Kidney epithelial cell (primary cell): ENCODE data around the gene DUSP12. TPM values are rescaled to one million over a fixed set of nuclear protein-coding genes. Genes with fewer than 3 reads are reported as not detected.

Source experiments
- DNase-seq: peaks from one replicate; pipeline ENCODE4 v3.0.0-alpha.2; 2010; ENCODE audit warnings: low read depth
- H3K27me3 ChIP-seq: 2 replicates; pipeline ENCODE4 v1.6.0; 2011; ENCODE audit warnings: low read length; ENCODE audit not compliant: control insufficient read depth, insufficient read depth
- H3K36me3 ChIP-seq: 2 replicates; pipeline ENCODE4 v1.5.1; 2011; ENCODE audit warnings: low read length; ENCODE audit not compliant: control insufficient read depth, insufficient read depth
- H3K4me3 ChIP-seq: 2 replicates; pipeline ENCODE4 v1.5.1; 2011; ENCODE audit warnings: low read depth, mild to moderate bottlenecking, control low read depth, low read length
- total RNA-seq: library from RNA; depleted of rRNA; stranded (reverse); fragments of >200 nt; gene quantifications from 2 replicates; pipeline ENCODE4 v1.2.3, GENCODE V29; 2015
- TF ChIP-seq, protein P1 (sequence below): IDR thresholded peaks from 2 replicates; pipeline ENCODE4 v1.5.1; 2011; ENCODE audit warnings: mild to moderate bottlenecking, moderate library complexity, low read length, control low read depth, inconsistent platforms; ENCODE audit not compliant: insufficient read depth, poor library complexity, severe bottlenecking

The DUSP12 gene
- total RNA-seq, 1 donor from 2014 or later: 48.0 TPM

DNA sequence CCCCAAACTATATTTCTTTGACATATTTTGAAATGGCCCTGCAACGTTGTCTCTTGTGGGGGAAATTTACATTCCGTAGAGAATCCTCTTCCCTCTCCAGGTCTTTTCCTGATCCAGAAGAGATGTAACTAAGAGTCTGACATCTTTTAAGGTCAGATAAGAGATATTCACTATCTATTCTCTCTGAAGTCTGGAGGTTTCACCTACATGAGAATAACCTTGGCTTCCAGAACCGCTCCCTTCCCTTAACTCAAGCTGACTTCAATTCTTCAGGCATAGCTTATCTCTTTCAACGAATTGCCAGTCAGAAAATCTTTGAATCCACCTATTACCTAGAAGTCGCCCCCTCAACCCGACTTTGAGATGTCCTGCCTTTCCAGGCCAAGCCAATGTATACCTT is 18.3 kb upstream of the DUSP12 start:
- H3K27me3 ChIP-seq: no peaks in the 10 kb centered on the region
- TF ChIP-seq, protein P1, sequence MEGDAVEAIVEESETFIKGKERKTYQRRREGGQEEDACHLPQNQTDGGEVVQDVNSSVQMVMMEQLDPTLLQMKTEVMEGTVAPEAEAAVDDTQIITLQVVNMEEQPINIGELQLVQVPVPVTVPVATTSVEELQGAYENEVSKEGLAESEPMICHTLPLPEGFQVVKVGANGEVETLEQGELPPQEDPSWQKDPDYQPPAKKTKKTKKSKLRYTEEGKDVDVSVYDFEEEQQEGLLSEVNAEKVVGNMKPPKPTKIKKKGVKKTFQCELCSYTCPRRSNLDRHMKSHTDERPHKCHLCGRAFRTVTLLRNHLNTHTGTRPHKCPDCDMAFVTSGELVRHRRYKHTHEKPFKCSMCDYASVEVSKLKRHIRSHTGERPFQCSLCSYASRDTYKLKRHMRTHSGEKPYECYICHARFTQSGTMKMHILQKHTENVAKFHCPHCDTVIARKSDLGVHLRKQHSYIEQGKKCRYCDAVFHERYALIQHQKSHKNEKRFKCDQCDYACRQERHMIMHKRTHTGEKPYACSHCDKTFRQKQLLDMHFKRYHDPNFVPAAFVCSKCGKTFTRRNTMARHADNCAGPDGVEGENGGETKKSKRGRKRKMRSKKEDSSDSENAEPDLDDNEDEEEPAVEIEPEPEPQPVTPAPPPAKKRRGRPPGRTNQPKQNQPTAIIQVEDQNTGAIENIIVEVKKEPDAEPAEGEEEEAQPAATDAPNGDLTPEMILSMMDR: no peak
- H3K4me3 ChIP-seq: no peak overlapping the region
- DNase-seq: no peak
- H3K36me3 ChIP-seq: no peaks in the 10 kb centered on the region

DNA sequence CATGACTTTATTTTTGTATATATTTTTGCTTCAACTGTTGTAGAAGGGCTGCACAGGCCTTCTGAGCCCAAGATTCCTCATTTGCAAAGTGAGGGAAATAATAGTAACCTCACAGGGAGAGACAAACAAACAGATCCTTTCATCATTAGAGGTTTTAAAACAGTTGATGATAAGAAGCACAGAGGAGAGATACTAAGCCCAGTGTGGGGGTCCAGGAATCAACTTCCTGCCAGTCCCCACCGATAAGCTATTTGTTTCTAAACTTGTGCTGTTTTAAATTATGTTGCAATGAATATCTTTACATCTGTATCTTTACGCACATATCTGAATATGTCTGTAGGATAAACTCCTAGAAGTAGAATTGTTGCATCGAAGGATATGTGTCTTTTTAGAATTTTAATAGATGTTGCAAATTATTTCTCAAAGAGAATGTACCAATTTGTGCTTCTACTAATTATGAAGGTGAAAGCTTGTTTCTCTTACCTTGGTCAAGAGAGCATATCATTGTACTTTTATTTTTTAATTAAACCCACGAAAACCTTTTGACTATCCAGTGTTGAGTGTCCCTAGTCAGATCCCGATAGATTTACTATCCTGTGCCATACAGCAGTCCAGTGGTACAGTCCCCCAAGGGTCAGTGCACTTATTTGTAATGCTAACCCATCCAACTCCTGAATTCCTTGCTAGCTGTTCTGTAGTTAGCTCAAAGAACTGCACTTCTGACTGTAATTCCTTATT is 17.4 kb upstream of the DUSP12 start:
- TF ChIP-seq, protein P1: no peak
- Histone ChIP-seq H3K36me3 (no peaks in the 10 kb centered on the region), H3K27me3 (no peaks in the 10 kb centered on the region), H3K4me3 (no peak overlapping the region)
- DNase-seq: no peak

DNA sequence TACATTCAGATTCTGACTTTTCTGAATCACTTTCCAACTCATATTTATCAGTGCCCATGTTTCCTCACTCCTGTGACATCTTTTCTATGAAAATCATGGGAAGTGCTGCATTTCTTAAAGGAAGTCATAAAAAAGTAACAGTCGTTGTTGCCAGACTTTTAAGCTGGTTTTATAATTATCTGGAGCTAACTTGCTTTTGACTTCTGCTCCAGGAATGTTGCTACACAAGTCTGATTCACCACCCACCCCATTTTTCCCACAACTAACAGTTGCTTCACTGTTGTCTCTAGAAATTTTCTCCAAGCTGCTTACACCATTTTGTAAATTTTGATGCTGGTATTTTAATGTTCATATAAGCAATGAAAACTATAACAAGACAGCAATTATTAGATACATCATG is 16.1 kb upstream of the DUSP12 start:
- no peak overlapping the region for H3K4me3 ChIP-seq
- TF ChIP-seq, protein P1: no peak
- DNase-seq: no peak
- no peaks in the 10 kb centered on the region for H3K27me3 ChIP-seq
- no peaks in the 10 kb centered on the region for H3K36me3 ChIP-seq

DNA sequence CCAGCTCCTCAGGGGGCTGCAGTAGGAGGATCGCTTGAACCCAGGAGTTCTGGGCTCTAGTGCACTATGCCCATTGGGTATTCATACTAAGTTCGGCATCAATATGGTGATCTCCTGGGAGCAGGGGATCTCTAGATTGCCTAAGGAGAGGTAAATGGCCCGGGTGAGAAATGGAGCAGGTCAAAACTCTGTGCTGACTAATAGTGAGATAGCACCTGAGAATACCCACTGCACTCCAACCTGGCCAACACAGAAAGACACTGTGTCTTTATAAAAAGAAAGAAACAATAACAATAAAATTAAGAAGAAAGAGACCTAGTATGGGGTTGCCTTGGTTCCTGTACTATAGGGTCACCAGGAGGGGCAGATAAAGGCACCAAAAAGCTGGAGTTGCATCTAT is 13.7 kb upstream of the DUSP12 start:
- no peaks in the 10 kb centered on the region for H3K36me3 ChIP-seq
- H3K4me3 ChIP-seq: no peak overlapping the region
- H3K27me3 ChIP-seq: no peaks in the 10 kb centered on the region
- no peak for DNase-seq
- TF ChIP-seq, protein P1: no peak

DNA sequence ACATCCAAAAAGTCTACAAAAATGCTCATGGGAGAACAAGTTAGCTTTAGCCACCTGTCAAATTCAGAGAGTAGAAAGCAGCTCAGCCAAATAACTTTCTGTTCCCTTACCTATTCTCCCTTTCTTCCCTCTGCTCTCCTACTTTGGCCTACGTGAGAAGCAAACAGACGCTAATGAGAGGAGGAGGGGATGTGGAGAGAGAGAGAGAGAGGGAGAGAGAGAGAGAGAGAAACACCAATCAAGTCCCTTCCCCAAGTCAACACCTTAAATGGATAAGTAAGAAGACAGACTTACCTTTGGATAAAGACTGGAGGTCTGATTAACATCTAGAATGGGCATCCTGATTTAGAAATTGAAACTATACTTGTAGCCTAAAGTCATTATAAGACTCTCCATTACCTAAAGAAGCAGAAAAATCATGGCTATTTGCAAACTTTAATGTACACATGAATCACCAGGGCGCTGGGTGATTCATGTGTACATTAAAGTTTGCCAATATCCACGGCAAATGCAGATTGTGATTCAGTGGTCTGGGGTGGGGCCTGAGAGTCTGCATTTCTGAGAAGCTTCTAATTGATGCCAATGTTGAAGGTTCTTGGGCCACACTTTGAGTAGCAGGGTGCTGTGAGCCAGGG is 13.1 kb upstream of the DUSP12 start:
- Histone ChIP-seq H3K27me3 (no peaks in the 10 kb centered on the region), H3K4me3 (no peak overlapping the region), H3K36me3 (no peaks in the 10 kb centered on the region)
- DNase-seq: no peak
- TF ChIP-seq, protein P1: no peak
